Progenitor cell of endocrine pancreas (in vitro differentiated cells): ENCODE measurements around the gene CCDC92. TPM values are rescaled to one million over a fixed set of nuclear protein-coding genes. Genes with fewer than 3 reads are reported as not detected.

Experiments used
- DNase-seq: peaks from one replicate; pipeline ENCODE4 v3.0.0; 2021; ENCODE audit warnings: low spot score; ENCODE audit not compliant: unreplicated experiment
- H3K27ac Mint-ChIP-seq: 2 replicates; pipeline ENCODE4 v1.8.0; 2021; ENCODE audit warnings: mild to moderate bottlenecking, moderate library complexity, mixed read lengths
- H3K27me3 Mint-ChIP-seq: 2 replicates; pipeline ENCODE4 v1.8.0; 2021; ENCODE audit warnings: mixed read lengths
- H3K36me3 Mint-ChIP-seq: 2 replicates; pipeline ENCODE4 v1.8.0; 2022; ENCODE audit warnings: mixed read lengths; ENCODE audit not compliant: insufficient read depth
- H3K4me1 Mint-ChIP-seq: 2 replicates; pipeline ENCODE4 v1.8.0; 2021; ENCODE audit warnings: low read depth, mixed read lengths
- H3K4me3 Mint-ChIP-seq: 2 replicates; pipeline ENCODE4 v1.8.0; 2021; ENCODE audit warnings: low read depth, mild to moderate bottlenecking, moderate library complexity, mixed read lengths
- H3K9me3 Mint-ChIP-seq: 2 replicates; pipeline ENCODE4 v1.8.0; 2021; ENCODE audit warnings: low read depth, mixed read lengths
- total RNA-seq: library from RNA; stranded (reverse); gene quantifications from 2 replicates; pipeline ENCODE4 v1.2.1, GENCODE V29; 2021
- TF ChIP-seq, protein P1 (sequence below): fragments of 200-600 bp; sonication (generic); IDR thresholded peaks from one replicate; pipeline ENCODE4 v1.5.0; 2021; ENCODE audit warnings: antibody characterized with exemption, mild to moderate bottlenecking; ENCODE audit not compliant: unreplicated experiment

Gene CCDC92
- total RNA-seq, 1 donor from 2014 or later: 59.1 TPM

DNA sequence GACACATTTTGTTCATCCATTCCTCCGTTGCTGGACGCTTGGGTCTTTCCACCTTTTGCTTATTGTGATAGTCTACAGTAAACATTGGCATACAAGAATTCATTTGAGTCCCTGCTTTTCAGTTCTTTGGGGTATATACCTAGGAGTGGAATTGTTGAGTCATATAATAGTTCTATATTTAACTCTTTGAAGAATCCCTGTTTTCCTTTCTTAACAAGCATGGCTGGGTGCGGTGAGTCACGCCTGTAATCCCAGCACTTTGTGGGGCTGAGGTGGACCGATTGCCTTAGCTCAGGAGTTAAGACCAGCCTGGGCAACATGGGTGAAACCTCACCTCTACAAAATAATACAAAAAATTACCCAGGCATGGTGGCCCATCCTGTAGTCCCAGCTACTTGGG, 75.4 kb downstream of the CCDC92 start:
- H3K9me3 Mint-ChIP-seq: no peaks in the 10 kb centered on the region
- no peak overlapping the region for H3K27ac Mint-ChIP-seq
- peaks cover 2% of the 10 kb centered on the region for H3K4me1 Mint-ChIP-seq
- TF ChIP-seq, protein P1, sequence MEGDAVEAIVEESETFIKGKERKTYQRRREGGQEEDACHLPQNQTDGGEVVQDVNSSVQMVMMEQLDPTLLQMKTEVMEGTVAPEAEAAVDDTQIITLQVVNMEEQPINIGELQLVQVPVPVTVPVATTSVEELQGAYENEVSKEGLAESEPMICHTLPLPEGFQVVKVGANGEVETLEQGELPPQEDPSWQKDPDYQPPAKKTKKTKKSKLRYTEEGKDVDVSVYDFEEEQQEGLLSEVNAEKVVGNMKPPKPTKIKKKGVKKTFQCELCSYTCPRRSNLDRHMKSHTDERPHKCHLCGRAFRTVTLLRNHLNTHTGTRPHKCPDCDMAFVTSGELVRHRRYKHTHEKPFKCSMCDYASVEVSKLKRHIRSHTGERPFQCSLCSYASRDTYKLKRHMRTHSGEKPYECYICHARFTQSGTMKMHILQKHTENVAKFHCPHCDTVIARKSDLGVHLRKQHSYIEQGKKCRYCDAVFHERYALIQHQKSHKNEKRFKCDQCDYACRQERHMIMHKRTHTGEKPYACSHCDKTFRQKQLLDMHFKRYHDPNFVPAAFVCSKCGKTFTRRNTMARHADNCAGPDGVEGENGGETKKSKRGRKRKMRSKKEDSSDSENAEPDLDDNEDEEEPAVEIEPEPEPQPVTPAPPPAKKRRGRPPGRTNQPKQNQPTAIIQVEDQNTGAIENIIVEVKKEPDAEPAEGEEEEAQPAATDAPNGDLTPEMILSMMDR: no peak
- H3K27me3 Mint-ChIP-seq: peaks cover 16% of the 10 kb centered on the region
- H3K36me3 Mint-ChIP-seq: no peaks in the 10 kb centered on the region
- no peak overlapping the region for H3K4me3 Mint-ChIP-seq
- DNase-seq: no peak

DNA sequence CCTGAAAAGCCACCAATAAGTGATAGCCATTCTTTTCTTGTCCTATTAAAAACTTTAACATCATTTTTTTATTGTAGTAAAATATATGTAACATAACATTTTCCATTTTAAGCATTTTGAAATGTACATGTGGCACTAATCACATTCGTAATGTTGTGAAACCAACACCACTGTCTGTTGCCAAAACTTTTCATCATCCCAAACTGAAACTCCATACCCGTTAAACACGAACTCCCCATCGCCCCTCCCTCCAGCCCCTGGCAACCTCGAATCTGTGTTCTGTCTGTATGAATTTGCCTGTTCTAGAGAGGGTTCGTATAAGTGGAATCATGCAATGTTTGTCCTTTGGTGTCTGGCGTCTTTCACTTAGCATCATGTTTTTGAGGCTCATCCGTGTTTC, 75.9 kb downstream of the CCDC92 start:
- no peaks in the 10 kb centered on the region for H3K36me3 Mint-ChIP-seq
- H3K27me3 Mint-ChIP-seq: peaks cover 19% of the 10 kb centered on the region
- no peak overlapping the region for H3K27ac Mint-ChIP-seq
- no peaks in the 10 kb centered on the region for H3K9me3 Mint-ChIP-seq
- no peak for DNase-seq
- no peak overlapping the region for H3K4me3 Mint-ChIP-seq
- TF ChIP-seq, protein P1: no peak
- peaks cover 2% of the 10 kb centered on the region for H3K4me1 Mint-ChIP-seq

DNA sequence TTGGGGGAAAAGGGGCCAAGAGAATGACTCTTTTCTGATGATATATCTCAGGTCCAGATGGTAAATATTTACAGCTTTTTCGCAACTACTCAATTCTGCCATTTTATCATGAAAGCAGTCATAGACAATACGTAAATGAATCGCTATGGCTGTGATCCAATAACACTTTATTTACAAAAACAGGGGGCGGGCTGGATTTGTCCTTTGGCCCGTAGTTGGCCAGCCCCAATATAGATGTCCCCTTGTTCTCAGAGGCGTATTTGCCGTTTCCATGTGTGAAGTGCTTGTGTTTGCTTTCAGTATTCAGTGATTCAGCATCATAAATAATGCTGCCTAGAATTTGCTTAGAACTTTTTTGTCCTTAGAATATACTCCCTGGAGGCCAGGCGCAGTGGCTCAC, 77.2 kb downstream of the CCDC92 start:
- H3K4me3 Mint-ChIP-seq: no peak overlapping the region

DNA sequence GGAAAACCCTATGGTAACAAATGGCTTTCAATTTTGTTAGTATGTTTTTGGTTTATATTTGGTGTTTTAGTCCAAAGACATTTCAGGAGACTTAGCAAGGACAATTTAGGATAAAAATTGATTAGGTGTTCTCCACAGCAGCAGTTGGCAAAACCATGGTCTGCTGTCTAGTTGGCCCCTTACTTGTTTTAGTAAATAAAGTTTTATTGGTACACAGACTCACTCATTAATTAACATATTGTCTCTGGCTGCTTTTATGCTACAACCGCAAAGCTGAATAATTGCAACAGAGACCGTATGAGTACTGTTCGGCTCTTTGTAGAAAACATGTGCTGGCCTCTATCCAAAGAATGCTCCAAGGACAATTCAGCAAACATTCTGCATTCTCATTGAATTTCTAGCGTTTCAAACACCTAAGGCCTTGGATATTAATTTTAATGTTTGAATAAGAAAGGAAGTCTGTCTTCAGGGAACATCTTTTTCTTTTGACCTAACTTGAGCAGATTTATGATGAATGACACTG, 77.7 kb downstream of the CCDC92 start:
- DNase-seq: no peak
- Mint-ChIP-seq H3K4me1 (no peaks in the 10 kb centered on the region), H3K4me3 (no peak overlapping the region), H3K9me3 (no peaks in the 10 kb centered on the region), H3K27ac (no peak overlapping the region), H3K36me3 (no peaks in the 10 kb centered on the region), H3K27me3 (peaks cover 32% of the 10 kb centered on the region)
- TF ChIP-seq, protein P1: no peak

More for the DNA sequence above, 77.2 kb downstream of the CCDC92 start:
- Mint-ChIP-seq H3K27ac (no peak overlapping the region), H3K36me3 (no peaks in the 10 kb centered on the region), H3K9me3 (no peaks in the 10 kb centered on the region), H3K4me1 (no peaks in the 10 kb centered on the region), H3K27me3 (peaks cover 31% of the 10 kb centered on the region)
- DNase-seq: no peak
- TF ChIP-seq, protein P1: no peak

DNA sequence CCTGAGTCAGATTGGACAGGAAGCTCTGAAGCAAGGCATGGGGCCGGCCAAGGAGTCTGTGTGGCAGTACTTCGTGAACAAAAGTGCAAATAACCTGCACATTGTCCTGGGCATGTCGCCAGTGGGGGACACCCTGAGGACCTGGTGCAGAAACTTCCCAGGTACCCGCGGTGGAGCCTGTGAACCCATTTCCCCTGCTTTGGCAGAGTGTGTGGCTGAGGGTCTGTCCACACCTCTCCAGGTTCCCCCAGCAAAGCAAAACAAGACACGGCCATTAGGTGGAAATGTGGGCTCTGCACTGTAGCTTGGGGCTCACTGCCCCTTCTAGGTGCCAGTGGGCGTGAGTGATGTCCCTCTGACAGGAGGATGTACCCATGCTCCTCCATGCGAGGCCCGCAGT, 79.4 kb downstream of the CCDC92 start:
- Mint-ChIP-seq H3K4me3 (no peak overlapping the region), H3K27ac (no peak overlapping the region), H3K4me1 (no peaks in the 10 kb centered on the region), H3K36me3 (no peaks in the 10 kb centered on the region), H3K9me3 (no peaks in the 10 kb centered on the region), H3K27me3 (peaks cover 33% of the 10 kb centered on the region)
- no peak for DNase-seq
- TF ChIP-seq, protein P1: no peak
